ENCODE data around the gene LGALS8. TPM values are rescaled to one million over a fixed set of nuclear protein-coding genes. Genes with fewer than 3 reads are reported as not detected.
"Not testable (repeated sequence)": the region's sequence is repeated elsewhere in the genome, so short reads cannot be mapped to it uniquely, and the experiment has no call there.

LGALS8 gene
- total RNA-seq, 6 experiments from 2014 or later: 27.4 to 37.5 (median 35.0) TPM

GRCh38 chr1:236495467-236496112 is 28.2 kb upstream of the LGALS8 start:
- no peaks in the 10 kb centered on the region for H3K4me1 Mint-ChIP-seq (ENCODE audit: low read depth)
- no peak overlapping the region for H3K27ac Mint-ChIP-seq
- H3K4me3 Mint-ChIP-seq: no peak overlapping the region
- peaks cover 21% of the 10 kb centered on the region for H3K27me3 Mint-ChIP-seq (ENCODE audit: insufficient read depth)
- H3K9me3 Mint-ChIP-seq: no peaks in the 10 kb centered on the region
- no peaks in the 10 kb centered on the region for H3K36me3 Mint-ChIP-seq (ENCODE audit: low read depth)
- DNase-seq: no peak
- TF ChIP-seq, protein P1, sequence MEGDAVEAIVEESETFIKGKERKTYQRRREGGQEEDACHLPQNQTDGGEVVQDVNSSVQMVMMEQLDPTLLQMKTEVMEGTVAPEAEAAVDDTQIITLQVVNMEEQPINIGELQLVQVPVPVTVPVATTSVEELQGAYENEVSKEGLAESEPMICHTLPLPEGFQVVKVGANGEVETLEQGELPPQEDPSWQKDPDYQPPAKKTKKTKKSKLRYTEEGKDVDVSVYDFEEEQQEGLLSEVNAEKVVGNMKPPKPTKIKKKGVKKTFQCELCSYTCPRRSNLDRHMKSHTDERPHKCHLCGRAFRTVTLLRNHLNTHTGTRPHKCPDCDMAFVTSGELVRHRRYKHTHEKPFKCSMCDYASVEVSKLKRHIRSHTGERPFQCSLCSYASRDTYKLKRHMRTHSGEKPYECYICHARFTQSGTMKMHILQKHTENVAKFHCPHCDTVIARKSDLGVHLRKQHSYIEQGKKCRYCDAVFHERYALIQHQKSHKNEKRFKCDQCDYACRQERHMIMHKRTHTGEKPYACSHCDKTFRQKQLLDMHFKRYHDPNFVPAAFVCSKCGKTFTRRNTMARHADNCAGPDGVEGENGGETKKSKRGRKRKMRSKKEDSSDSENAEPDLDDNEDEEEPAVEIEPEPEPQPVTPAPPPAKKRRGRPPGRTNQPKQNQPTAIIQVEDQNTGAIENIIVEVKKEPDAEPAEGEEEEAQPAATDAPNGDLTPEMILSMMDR (IDR thresholded peaks at IDR 0.05): no peak

DNA sequence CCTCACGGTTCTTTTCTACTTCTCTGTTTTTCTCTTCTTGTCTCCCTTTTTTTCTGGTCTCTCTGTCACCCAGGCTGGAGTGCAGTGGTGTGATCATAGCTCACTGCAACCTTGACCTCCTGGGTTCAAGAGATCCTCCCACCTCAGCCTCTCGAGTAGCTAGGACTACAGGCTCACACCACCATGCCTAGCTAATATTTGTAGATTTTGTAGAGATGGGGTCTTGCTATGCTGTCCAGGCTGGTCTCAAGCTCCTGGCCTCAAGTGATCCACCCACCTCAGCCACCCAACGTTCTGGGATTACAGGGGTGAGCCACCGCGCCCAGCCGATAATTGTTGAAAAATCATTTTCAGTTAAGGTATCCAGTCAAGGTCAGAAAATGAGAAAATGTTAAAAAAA is 25.9 kb upstream of the LGALS8 start:
- TF ChIP-seq, protein P1 (IDR thresholded peaks at IDR 0.05): no peak
- Mint-ChIP-seq H3K36me3 (ENCODE audit: low read depth) (no peaks in the 10 kb centered on the region), H3K27ac (no peak overlapping the region), H3K9me3 (no peaks in the 10 kb centered on the region), H3K4me3 (no peak overlapping the region), H3K27me3 (ENCODE audit: insufficient read depth) (peaks cover 11% of the 10 kb centered on the region), H3K4me1 (ENCODE audit: low read depth) (peaks cover 6% of the 10 kb centered on the region)
- DNase-seq: no peak

- Mint-ChIP-seq H3K9me3 (no peaks in the 10 kb centered on the region), H3K4me3 (no peak overlapping the region), H3K36me3 (ENCODE audit: low read depth) (no peaks in the 10 kb centered on the region), H3K27ac (no peak overlapping the region), H3K4me1 (ENCODE audit: low read depth) (peaks cover 12% of the 10 kb centered on the region), H3K27me3 (ENCODE audit: insufficient read depth) (peaks cover 12% of the 10 kb centered on the region)
- DNase-seq: no peak
- TF ChIP-seq, protein P1 (IDR thresholded peaks at IDR 0.05): no peak
Observed at GRCh38 chr1:236501093-236501492, 22.7 kb upstream of the LGALS8 start.

DNA sequence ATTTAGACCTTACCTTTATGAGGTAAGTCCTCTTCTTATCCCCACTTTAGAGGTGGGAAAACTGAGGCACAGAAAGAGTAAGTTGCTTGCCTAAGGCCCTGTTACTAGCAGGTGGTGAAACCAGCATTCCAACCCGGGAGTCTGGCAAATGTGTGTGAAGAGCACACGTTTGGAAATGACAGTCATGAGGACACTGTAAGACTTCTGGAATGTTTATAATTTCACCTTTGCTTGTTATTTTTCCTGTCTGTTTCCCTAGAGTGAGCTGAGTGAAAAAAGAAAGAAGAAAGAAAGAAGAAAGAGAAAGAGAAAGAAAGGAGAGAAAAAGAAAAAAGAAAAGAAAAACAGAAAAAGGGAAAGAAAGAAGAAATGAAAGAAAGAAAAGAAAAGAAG is 21.2 kb upstream of the LGALS8 start:
- peak; percentile 6 for DNase-seq
- Mint-ChIP-seq H3K4me3 (peak overlapping the region; percentile 64), H3K9me3 (no peaks in the 10 kb centered on the region), H3K4me1 (ENCODE audit: low read depth) (peaks cover 19% of the 10 kb centered on the region), H3K36me3 (ENCODE audit: low read depth) (no peaks in the 10 kb centered on the region), H3K27me3 (ENCODE audit: insufficient read depth) (peaks cover 6% of the 10 kb centered on the region; the same call in 1 of the 2 replicates), H3K27ac (peak overlapping the region; percentile 82)
- TF ChIP-seq, protein P1 (IDR thresholded peaks at IDR 0.05): no peak

GRCh38 chr1:236502972-236503639 is 20.7 kb upstream of the LGALS8 start:
- peak overlapping the region; percentile 64 for H3K4me3 Mint-ChIP-seq
- peak overlapping the region; percentile 82 for H3K27ac Mint-ChIP-seq
- no peaks in the 10 kb centered on the region for H3K36me3 Mint-ChIP-seq (ENCODE audit: low read depth)
- no peaks in the 10 kb centered on the region for H3K9me3 Mint-ChIP-seq
- DNase-seq: peak; percentile 49
- peaks cover 4% of the 10 kb centered on the region for H3K27me3 Mint-ChIP-seq (ENCODE audit: insufficient read depth)
- TF ChIP-seq, protein P1 (IDR thresholded peaks at IDR 0.05): no peak
- H3K4me1 Mint-ChIP-seq (ENCODE audit: low read depth): peaks cover 21% of the 10 kb centered on the region

DNA sequence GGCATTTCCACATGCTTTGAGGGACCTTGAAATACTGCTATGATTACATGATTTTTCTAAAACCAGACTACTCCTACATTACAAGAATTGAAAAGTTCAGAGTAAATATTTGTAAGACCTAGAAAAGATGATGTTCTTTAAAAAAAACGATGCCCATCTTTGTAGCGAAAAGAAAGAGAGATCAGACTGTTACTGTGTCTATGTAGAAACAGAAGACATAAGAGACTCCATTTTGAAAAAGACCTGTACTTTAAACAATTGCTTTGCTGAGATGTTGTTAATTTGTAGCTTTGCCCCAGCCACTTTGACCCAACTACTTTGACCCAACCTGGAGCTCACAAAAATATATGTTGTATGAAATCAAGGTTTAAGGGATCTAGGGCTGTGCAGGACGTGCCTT is 19.4 kb upstream of the LGALS8 start:
- Mint-ChIP-seq H3K27me3 (ENCODE audit: insufficient read depth) (peaks cover 11% of the 10 kb centered on the region), H3K4me1 (ENCODE audit: low read depth) (peaks cover 26% of the 10 kb centered on the region)
- not testable (repeated sequence) for H3K27ac Mint-ChIP-seq; H3K9me3 Mint-ChIP-seq; DNase-seq; H3K36me3 Mint-ChIP-seq (ENCODE audit: low read depth); H3K4me3 Mint-ChIP-seq

Data from HFFc6 (cell line).